ENCODE results near the gene GAK. TPM values are rescaled to one million over a fixed set of nuclear protein-coding genes. Genes with fewer than 3 reads are reported as not detected.

Gene GAK
- polyA plus RNA-seq, 1 of the 3 experiments (the other 2 are of a cell fraction): 35.9 TPM

DNA sequence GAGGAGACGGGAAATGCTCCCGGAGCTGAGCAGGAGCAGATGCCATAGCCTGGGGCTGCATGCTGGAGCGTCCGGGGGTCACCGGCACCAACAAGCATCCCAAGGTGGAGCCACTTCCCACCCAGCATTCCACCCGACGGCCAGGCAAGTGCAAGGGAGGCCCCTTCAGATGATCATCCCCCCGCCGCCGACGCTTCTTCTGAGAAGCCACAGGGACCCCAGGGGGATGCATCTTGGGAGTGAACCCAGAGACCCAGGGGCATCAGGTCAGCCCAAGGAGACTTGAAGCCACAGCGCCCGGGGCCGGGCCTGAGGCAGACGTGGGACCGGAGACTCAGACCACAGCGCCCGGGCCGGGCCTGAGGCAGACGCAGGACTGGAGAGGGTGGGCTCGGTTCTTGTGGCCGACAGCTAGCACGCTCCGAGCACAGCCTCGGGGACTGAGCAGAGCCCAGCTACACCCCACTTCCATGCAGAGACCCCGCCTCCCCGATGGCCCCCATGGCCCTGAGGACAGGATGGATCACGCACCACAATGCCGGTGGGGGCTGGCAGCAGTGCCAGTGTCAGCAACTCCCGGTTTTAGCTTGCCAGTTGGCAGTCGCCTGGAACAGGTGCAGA is 73.2 kb downstream of the GAK start:
- ChIA-PET CTCF (interaction anchor here (1.6 kb wide), 1 partner anchor 10 kb away, joined by 3 read pairs; no protein-coding TSS in a partner anchor), POLR2A (no interaction called here)
- Histone ChIP-seq H3K4me1 (ENCODE audit: control insufficient read depth in 1 of 2, insufficient read depth in 2 of 2, low read depth in 1 of 2, low read length in 1 of 2) (no peaks in the 10 kb centered on the region), H3F3A (replicated peaks; ENCODE audit: insufficient read depth) (no peaks in the 10 kb centered on the region), H3K4me2 (no peak overlapping the region), H3K27ac (ENCODE audit: low read depth in 2 of 2, low read length in 1 of 2) (no peak overlapping the region), H3K27me3 (ENCODE audit: insufficient read depth) (no peaks in the 10 kb centered on the region), H3K36me3 (replicated peaks in 1 of 2; ENCODE audit: control insufficient read depth in 1 of 2, insufficient read depth in 2 of 2, low read length in 1 of 2) (peaks cover 18 to 38% of the 10 kb centered on the region in 2 experiments), H3K9ac (no peak overlapping the region), H3K9me3 (no peaks in the 10 kb centered on the region), H3K9me2 (no peaks in the 10 kb centered on the region), H3K79me2 (ENCODE audit: insufficient read depth) (no peaks in the 10 kb centered on the region), H2AFZ (ENCODE audit: low read depth) (no peak overlapping the region), H4K20me1 (ENCODE audit: insufficient read depth) (no peaks in the 10 kb centered on the region), H3K4me3 (ENCODE audit: low read depth in 2 of 2, low read length in 1 of 2) (no peak overlapping the region)
- TF ChIP-seq, protein P1, sequence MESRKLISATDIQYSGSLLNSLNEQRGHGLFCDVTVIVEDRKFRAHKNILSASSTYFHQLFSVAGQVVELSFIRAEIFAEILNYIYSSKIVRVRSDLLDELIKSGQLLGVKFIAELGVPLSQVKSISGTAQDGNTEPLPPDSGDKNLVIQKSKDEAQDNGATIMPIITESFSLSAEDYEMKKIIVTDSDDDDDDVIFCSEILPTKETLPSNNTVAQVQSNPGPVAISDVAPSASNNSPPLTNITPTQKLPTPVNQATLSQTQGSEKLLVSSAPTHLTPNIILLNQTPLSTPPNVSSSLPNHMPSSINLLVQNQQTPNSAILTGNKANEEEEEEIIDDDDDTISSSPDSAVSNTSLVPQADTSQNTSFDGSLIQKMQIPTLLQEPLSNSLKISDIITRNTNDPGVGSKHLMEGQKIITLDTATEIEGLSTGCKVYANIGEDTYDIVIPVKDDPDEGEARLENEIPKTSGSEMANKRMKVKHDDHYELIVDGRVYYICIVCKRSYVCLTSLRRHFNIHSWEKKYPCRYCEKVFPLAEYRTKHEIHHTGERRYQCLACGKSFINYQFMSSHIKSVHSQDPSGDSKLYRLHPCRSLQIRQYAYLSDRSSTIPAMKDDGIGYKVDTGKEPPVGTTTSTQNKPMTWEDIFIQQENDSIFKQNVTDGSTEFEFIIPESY (IDR thresholded peaks at IDR 0.05; ENCODE audit: borderline replicate concordance, low read depth): no peak
- no peak for TF ChIP-seq RAD21 (IDR thresholded peaks at IDR 0.05; ENCODE audit: low read length)
- TF ChIP-seq CHD2 (IDR thresholded peaks at IDR 0.05; ENCODE audit: low read length, partially characterized antibody): no peak
- TF ChIP-seq FOXM1 (IDR thresholded peaks at IDR 0.05; ENCODE audit: low read depth): no peak
- 100% methylated on average over 15 of the region's 31 CpGs for WGBS (ENCODE audit: low lambda C conversion rate)
- DNase-seq: peak; percentile 20

DNA sequence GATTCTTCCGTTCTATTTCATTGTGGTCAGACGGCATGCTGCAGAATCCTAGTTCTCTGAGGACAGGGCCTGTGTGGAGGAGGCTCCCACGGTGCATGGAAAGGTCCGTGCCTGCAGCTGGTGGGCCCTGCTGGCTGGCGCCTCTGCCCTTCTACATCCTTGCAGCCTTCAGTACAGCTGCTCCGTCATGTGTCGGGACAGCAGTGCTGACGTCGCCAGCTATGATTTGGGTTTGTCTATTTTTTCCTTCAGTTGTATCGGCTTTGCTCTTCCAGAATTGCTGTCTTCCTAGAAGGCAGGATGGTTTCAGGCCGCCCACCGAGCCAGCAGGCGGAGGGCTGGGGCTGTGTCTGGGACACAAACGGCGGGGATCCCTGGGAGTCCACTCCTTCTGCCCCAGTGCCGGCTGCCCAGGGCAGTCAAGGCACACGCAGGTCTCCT is 74.1 kb downstream of the GAK start:
- Histone ChIP-seq H3K9me3 (no peaks in the 10 kb centered on the region), H3K9me2 (no peaks in the 10 kb centered on the region), H3K36me3 (replicated peaks in 1 of 2; ENCODE audit: control insufficient read depth in 1 of 2, insufficient read depth in 2 of 2, low read length in 1 of 2) (peaks cover 13 to 38% of the 10 kb centered on the region in 2 experiments), H3K4me1 (ENCODE audit: control insufficient read depth in 1 of 2, insufficient read depth in 2 of 2, low read depth in 1 of 2, low read length in 1 of 2) (no peaks in the 10 kb centered on the region), H3K79me2 (ENCODE audit: insufficient read depth) (no peaks in the 10 kb centered on the region), H3K27me3 (ENCODE audit: insufficient read depth) (no peaks in the 10 kb centered on the region), H3K9ac (no peak overlapping the region), H2AFZ (ENCODE audit: low read depth) (no peak overlapping the region), H3F3A (replicated peaks; ENCODE audit: insufficient read depth) (no peaks in the 10 kb centered on the region), H3K27ac (ENCODE audit: low read depth in 2 of 2, low read length in 1 of 2) (no peak overlapping the region), H3K4me2 (no peak overlapping the region), H3K4me3 (ENCODE audit: low read depth in 2 of 2, low read length in 1 of 2) (no peak overlapping the region), H4K20me1 (ENCODE audit: insufficient read depth) (no peaks in the 10 kb centered on the region)
- ChIA-PET POLR2A (no interaction called here), CTCF (interaction anchor here (0.9 to 1.6 kb wide), 3 partner anchors 9 to 15 kb away, joined by 3 read pairs; no protein-coding TSS in a partner anchor)
- WGBS (ENCODE audit: low lambda C conversion rate): 94% methylated on average over 16 of the region's 17 CpGs
- TF ChIP-seq, protein P2, sequence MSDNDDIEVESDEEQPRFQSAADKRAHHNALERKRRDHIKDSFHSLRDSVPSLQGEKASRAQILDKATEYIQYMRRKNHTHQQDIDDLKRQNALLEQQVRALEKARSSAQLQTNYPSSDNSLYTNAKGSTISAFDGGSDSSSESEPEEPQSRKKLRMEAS (IDR thresholded peaks at IDR 0.05; ENCODE audit: low read depth): no peak
- no peak for TF ChIP-seq FOSL2 (IDR thresholded peaks at IDR 0.05; ENCODE audit: borderline replicate concordance, low read depth)
- TF ChIP-seq PBX3 (IDR thresholded peaks at IDR 0.05): no peak
- TF ChIP-seq GATA2 (CRISPR knock-in tag; IDR thresholded peaks at IDR 0.05): no peak
- TF ChIP-seq POLR2AphosphoS5 (IDR thresholded peaks at IDR 0.05; ENCODE audit: low read depth, low read length): no peak
- TF ChIP-seq RCOR1 (IDR thresholded peaks at IDR 0.05; ENCODE audit: low read length): no peak
- TF ChIP-seq CHD2 (IDR thresholded peaks at IDR 0.05; ENCODE audit: low read length, partially characterized antibody): no peak
- no peak for TF ChIP-seq RAD21 (IDR thresholded peaks at IDR 0.05; ENCODE audit: low read length)
- TF ChIP-seq MEF2A (IDR thresholded peaks at IDR 0.05; ENCODE audit: borderline replicate concordance, low read depth): no peak
- no peak for TF ChIP-seq JUND (IDR thresholded peaks at IDR 0.05)
- TF ChIP-seq, protein P1 (IDR thresholded peaks at IDR 0.05; ENCODE audit: borderline replicate concordance, low read depth): no peak
- TF ChIP-seq NFIC (IDR thresholded peaks at IDR 0.05; ENCODE audit: borderline replicate concordance): no peak
- no peak for TF ChIP-seq REST (IDR thresholded peaks at IDR 0.05; ENCODE audit: low read depth, low read length)
- no peak for TF ChIP-seq TEAD4 (IDR thresholded peaks at IDR 0.05; ENCODE audit: borderline replicate concordance, insufficient read depth)
- no peak for TF ChIP-seq EZH2phosphoT487 (IDR thresholded peaks at IDR 0.05; ENCODE audit: borderline replicate concordance, low read depth)
- TF ChIP-seq RFX5 (IDR thresholded peaks at IDR 0.05; ENCODE audit: low read length): no peak
- DNase-seq: no peak

Data from SK-N-SH (cell line).